Activated T-cell treated with anti-CD3 and anti-CD28 coated beads, Interleukin-2, amount 50 U/mL, for 72 hours (primary cell): Measurements from ENCODE around the gene TMEFF2. TPM values are rescaled to one million over a fixed set of nuclear protein-coding genes. Genes with fewer than 3 reads are reported as not detected.

ENCODE experiments used
- ATAC-seq, 2 donors: fragments of 150-1000 bp; cut with Tn5 transposase; replicated peaks in 1 of 2; 2 replicates each; pipeline ENCODE4 v1.10.0; 2021; ENCODE audit warnings: moderate library complexity in 2 of 2, mild to moderate bottlenecking in 1 of 2
- DNase-seq, 2 donors: peaks; one replicate each; pipeline ENCODE4 v3.0.0; 2021 to 2022; ENCODE audit warnings: mixed read lengths in 1 of 2
- H3K27ac Mint-ChIP-seq: one replicate; pipeline ENCODE4 v1.8.0; 2022; ENCODE audit warnings: mild to moderate bottlenecking, moderate library complexity, mixed read lengths
- H3K27me3 Mint-ChIP-seq: one replicate; pipeline ENCODE4 v1.8.0; 2022; ENCODE audit warnings: low read depth, mixed read lengths
- H3K36me3 Mint-ChIP-seq, 2 donors: one replicate each; pipeline ENCODE4 v1.8.0; 2022; ENCODE audit warnings: mixed read lengths in 2 of 2, mild to moderate bottlenecking in 1 of 2; ENCODE audit not compliant: insufficient read depth in 2 of 2
- H3K4me1 Mint-ChIP-seq: one replicate; pipeline ENCODE4 v1.8.0; 2022; ENCODE audit warnings: low read depth, mixed read lengths
- H3K4me3 Mint-ChIP-seq, 2 donors: one replicate each; pipeline ENCODE4 v1.8.0; 2022; ENCODE audit warnings: mild to moderate bottlenecking in 2 of 2, mixed read lengths in 2 of 2, moderate library complexity in 2 of 2
- H3K9me3 Mint-ChIP-seq, 2 donors: one replicate each; pipeline ENCODE4 v1.8.0; 2022; ENCODE audit warnings: mixed read lengths in 2 of 2
- total RNA-seq, 2 donors: library from RNA; stranded (reverse); gene quantifications; one replicate each; pipeline ENCODE4 v1.2.3, GENCODE V29; 2022

TMEFF2 gene
- total RNA-seq, 2 donors from 2014 or later: not detected

DNA sequence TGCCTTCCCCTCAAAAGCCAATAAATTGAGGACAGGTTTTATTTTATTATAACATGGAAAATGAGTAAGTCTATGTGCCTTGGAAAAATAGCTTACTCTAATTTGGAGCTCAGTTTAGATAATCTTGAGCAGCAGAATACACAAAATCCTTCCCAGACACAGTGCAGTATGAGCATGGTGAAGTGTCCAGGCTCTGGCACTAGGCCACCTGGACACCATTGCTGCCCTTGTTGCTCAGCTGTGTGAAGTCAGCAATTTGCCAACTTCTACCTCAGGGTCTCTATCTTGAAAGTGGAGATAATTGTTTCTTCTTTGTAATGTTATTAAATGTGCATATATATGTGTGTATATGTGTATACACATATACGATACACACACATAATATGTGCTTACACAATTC is 242.9 kb downstream of the TMEFF2 start:
- Mint-ChIP-seq H3K27me3 (no peaks in the 10 kb centered on the region), H3K4me1 (no peaks in the 10 kb centered on the region), H3K36me3 (no peaks in the 10 kb centered on the region), H3K4me3 (no peak overlapping the region), H3K27ac (no peak overlapping the region), H3K9me3 (no peaks in the 10 kb centered on the region)
- DNase-seq: no peak
- ATAC-seq: no peak

DNA sequence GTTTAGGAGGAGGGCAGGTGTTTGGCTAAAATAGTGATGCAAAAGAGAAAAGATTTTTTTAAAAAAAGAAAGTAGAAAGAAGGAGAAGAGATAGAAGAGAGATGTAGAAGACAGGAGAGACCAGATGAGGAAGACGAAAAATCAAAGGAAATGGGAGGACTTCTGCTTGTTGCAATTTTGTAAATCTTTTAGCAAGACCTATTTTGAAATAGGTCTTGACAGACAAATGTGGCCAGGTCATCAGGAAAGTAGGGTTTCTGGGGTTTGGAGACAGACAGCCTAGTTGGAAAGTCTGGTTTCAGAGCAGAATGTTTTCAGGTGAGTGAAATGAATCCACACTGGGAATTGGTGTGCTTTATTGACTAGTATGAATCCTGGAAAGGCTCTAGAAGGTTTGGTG is 243.4 kb downstream of the TMEFF2 start:
- DNase-seq (no peak), ATAC-seq (no peak)
- Mint-ChIP-seq H3K27me3 (no peaks in the 10 kb centered on the region), H3K9me3 (no peaks in the 10 kb centered on the region), H3K4me1 (no peaks in the 10 kb centered on the region), H3K4me3 (no peak overlapping the region), H3K27ac (no peak overlapping the region), H3K36me3 (no peaks in the 10 kb centered on the region)

DNA sequence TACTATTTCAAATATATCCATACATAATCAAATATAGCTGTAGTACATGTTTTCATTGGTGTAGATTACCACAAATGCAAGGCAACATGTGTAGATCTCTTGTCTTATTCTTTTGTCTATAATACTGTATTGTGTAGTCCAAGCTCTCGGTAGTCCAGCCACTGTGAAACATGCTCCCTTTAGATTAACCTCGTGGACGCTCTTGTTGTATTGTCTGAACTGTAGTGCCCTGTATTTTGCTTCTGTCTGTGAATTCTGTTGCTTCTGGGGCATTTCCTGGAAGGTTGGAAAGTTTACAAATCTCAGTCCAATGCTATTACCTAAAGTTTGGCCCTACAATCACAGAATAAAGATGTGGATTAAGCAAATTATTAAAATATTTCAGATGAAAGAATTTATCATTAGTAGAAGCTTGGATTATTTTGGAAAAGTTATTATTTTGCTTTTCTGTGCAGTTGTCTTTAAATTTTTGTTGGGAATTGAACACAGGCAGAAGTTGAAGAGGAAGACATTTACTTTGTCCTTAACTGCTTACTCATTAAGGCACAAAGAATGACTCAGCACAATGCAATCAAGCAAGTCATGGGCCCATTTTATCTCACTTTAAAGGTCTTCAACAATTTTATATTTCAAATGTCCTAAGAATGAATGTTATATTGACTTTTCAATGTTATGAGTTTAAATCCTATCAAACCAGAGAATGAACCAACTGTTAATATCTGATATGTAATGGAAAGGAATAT is 244.4 kb downstream of the TMEFF2 start:
- DNase-seq (no peak), ATAC-seq (no peak)
- H3K9me3 Mint-ChIP-seq: no peaks in the 10 kb centered on the region
- no peaks in the 10 kb centered on the region for H3K36me3 Mint-ChIP-seq
- no peaks in the 10 kb centered on the region for H3K4me1 Mint-ChIP-seq
- H3K27me3 Mint-ChIP-seq: no peaks in the 10 kb centered on the region
- H3K4me3 Mint-ChIP-seq: no peak overlapping the region
- no peak overlapping the region for H3K27ac Mint-ChIP-seq

DNA sequence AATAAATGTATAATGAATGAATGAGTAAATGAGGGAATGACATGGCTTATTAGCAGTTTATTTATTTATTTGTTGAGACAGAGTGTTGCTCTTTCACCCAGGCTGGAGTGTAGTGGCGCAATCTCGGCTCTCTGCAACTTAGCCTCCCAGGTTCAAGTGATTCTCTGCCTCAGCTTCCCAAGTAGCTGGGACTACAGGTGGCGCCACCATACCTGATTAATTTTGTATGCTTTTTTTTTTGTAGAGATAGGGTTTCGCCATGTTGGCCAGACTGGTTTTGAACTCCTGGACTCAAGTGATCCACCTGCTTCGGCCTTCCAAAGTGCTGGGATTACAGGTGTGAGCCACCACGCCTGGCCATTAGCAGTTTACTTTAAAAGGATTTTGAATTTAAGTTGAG is 247.5 kb downstream of the TMEFF2 start:
- DNase-seq (no peak), ATAC-seq (no peak)
- H3K4me1 Mint-ChIP-seq: no peaks in the 10 kb centered on the region
- no peaks in the 10 kb centered on the region for H3K27me3 Mint-ChIP-seq
- no peak overlapping the region for H3K27ac Mint-ChIP-seq
- no peak overlapping the region for H3K4me3 Mint-ChIP-seq
- H3K36me3 Mint-ChIP-seq: no peaks in the 10 kb centered on the region
- no peaks in the 10 kb centered on the region for H3K9me3 Mint-ChIP-seq

DNA sequence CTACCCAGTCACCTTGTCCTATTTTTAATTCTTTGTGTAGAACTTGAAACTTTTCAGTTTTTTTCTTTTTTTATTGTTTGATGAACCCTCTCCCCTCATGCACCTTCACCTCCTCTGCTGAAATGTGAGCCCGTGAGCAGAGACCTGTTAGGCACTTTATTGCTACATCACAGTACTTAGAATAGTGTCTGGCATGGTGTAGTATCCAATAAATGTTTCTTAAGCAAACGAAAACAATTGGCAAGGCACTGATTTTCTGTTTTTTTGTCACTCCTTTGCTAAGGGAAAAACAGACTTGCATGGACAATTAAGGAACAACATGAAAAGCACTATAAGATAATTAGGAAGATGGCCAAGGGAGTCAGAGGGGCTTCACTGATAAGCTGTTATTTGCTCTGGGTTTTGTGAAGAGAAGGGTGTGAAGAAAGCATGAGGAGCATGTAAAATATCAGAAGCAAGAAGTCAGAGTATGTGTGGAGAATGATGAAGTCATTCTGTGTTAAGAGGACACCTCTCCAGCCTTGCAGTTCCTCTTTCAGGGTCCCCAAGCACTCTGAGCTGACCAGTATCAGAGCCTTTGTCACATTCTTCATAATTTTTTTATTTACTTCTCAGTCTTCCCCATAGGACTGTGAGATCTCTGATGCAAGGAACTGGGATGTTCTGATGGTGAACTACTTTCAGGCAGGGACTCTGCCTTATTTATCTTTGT is 248.1 kb downstream of the TMEFF2 start:
- Mint-ChIP-seq H3K36me3 (no peaks in the 10 kb centered on the region), H3K4me1 (no peaks in the 10 kb centered on the region), H3K9me3 (no peaks in the 10 kb centered on the region), H3K27me3 (no peaks in the 10 kb centered on the region), H3K27ac (no peak overlapping the region), H3K4me3 (no peak overlapping the region)
- DNase-seq (no peak), ATAC-seq (no peak)

DNA sequence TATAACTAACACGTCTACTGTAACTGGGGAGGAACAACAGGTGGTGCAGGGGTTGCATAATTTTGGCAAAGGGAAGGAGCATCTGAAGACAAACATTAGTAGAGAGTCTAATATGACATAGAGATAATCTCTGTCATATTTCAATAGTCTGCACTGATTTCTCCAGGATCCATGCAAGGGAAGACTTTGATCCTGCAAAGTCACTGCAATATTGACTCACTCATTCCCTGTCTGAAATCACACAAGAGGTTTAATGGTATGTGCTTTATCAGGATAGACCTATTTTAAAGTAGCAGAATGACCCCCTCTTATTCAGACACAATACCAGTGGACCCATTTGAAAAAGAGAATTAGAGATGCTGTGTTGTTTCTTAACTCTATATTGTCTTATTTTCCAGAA is 249.1 kb downstream of the TMEFF2 start:
- H3K36me3 Mint-ChIP-seq: no peaks in the 10 kb centered on the region
- DNase-seq: no peak

DNA sequence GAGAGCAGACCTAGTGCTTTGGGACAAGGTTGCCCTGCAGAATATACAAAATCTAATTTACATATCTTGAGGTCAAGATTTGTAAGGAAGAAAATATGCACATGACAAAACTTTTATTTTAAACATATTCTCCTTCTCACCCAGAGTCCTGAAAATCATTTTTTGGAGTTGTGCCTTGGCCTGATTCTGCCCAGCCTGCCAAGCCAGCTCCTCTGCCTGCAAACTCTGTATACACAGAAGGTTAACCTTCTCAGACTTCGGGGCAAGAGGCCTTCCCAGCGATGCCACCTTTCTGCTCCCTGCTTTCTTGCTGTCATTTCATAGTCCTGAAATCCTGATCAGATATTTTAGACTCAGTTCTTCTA is 252.0 kb downstream of the TMEFF2 start:
- no peaks in the 10 kb centered on the region for H3K9me3 Mint-ChIP-seq
- H3K4me3 Mint-ChIP-seq: no peak overlapping the region
- ATAC-seq (no peak), DNase-seq (no peak)
- peaks cover 8% of the 10 kb centered on the region for H3K27me3 Mint-ChIP-seq
- no peak overlapping the region for H3K27ac Mint-ChIP-seq
- H3K36me3 Mint-ChIP-seq: no peaks in the 10 kb centered on the region
- H3K4me1 Mint-ChIP-seq: no peaks in the 10 kb centered on the region

More for the DNA sequence above, 249.1 kb downstream of the TMEFF2 start:
- Mint-ChIP-seq H3K4me1 (no peaks in the 10 kb centered on the region), H3K9me3 (no peaks in the 10 kb centered on the region), H3K4me3 (no peak overlapping the region), H3K27ac (no peak overlapping the region), H3K27me3 (no peaks in the 10 kb centered on the region)
- ATAC-seq: no peak

DNA sequence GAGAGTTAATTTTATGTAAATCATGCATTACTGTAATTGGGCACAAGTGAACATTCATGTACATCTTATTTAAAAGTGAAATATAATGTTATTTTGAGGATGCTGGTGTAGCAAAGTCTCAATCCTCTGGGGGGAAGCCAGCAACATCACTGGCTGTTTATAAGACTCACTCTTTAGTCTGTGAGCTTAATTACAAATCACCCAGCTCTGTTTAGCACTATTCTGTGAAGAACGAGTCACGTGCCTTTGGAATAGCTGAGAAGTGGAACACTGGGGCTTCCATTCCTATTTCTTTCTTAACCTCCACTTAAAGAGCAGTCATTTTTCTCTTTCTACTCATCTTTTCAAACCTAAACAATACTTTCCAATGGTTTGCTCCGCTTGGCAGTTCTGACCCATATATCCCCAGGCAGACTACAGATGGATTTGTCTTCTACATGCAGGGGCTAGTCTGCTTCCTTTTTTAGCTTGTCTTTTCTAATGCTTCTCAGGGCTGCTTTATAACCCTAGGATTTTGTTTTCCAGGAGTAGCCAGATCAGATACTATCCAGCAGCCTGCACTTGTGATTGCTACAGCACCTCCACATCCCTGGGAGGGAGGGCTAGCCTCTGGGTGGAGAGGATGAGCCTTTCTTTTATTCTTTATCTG is 252.5 kb downstream of the TMEFF2 start:
- Mint-ChIP-seq H3K9me3 (no peaks in the 10 kb centered on the region), H3K4me1 (no peaks in the 10 kb centered on the region), H3K27me3 (peaks cover 8% of the 10 kb centered on the region), H3K36me3 (no peaks in the 10 kb centered on the region), H3K27ac (no peak overlapping the region), H3K4me3 (no peak overlapping the region)
- ATAC-seq (no peak), DNase-seq (no peak)

DNA sequence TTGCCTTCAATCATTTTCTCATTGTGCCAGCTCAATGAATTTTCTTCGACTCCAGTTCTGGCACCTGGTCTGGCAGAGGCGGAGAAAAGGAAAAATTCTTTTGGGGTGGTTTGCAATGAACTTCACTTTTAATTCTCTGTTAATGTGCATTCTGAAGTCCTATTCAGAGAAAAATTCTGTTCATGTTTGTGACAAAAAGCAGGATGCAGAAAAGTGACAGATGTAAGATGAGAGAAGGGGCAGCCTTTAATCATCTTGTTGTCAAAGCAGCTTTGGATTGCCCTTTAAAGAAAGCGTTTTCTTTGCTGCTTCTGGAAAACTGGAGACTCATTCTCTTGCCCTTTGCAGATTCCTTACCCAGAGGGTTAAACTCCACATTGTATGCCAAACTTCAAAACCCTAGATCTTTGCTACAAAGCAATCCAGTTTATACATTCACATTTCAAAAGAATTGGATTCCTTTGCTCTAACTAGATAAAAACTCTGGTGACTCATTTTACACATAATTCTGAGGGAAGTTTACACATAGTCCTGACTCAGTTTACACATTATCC is 253.3 kb downstream of the TMEFF2 start:
- peaks cover 13% of the 10 kb centered on the region for H3K27me3 Mint-ChIP-seq
- H3K4me1 Mint-ChIP-seq: no peaks in the 10 kb centered on the region
- ATAC-seq (no peak), DNase-seq (no peak)
- H3K36me3 Mint-ChIP-seq: no peaks in the 10 kb centered on the region
- H3K4me3 Mint-ChIP-seq: no peak overlapping the region
- H3K27ac Mint-ChIP-seq: no peak overlapping the region
- H3K9me3 Mint-ChIP-seq: no peaks in the 10 kb centered on the region

DNA sequence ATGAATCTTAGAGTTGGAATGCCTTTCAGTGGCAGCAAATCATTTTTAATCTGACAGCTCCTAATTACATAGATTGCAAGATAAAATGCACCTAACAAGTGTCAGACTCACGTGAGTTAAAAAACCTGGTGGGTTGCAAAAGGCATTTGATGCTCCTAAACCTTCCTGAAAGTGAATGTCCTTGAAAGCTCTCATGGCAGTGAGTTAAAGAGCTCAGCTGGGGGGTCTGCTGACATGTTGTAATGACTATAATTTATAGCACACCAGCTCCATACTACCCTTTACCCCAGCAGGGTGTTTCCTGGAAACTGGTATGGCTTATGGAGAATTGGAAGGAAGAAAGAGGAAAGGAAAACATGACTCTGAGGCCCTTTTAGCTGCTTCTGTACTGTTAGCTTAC is 256.0 kb downstream of the TMEFF2 start:
- Mint-ChIP-seq H3K27ac (no peak overlapping the region), H3K4me3 (no peak overlapping the region), H3K9me3 (no peaks in the 10 kb centered on the region), H3K27me3 (peaks cover 15% of the 10 kb centered on the region), H3K36me3 (no peaks in the 10 kb centered on the region), H3K4me1 (no peaks in the 10 kb centered on the region)
- ATAC-seq (no peak), DNase-seq (no peak)

DNA sequence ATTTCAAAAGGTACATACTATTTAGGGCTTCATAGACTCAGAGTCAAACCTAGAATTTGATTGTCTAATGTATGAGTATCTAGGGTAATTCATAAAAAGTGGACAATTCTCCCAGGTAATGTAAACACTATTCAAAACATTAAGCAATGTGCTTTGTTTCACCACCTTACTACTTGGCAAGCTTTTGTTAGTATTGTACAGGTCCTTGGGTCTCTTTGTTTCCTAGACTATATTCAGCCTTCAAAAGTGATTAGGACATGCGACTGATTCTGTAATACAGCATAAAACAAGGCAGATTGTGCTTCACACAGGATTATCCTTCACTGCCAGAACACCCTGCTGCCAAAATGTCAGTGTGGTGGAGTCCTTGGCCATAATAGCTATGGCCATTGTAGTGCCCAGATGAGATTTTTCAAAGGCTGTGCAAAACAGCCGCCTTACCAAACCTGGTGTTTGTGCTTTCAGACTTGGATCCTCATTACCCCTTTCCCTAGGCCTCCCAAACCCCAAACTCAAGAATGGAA is 257.8 kb downstream of the TMEFF2 start:
- H3K36me3 Mint-ChIP-seq: no peaks in the 10 kb centered on the region
- H3K4me3 Mint-ChIP-seq: no peak overlapping the region

DNA sequence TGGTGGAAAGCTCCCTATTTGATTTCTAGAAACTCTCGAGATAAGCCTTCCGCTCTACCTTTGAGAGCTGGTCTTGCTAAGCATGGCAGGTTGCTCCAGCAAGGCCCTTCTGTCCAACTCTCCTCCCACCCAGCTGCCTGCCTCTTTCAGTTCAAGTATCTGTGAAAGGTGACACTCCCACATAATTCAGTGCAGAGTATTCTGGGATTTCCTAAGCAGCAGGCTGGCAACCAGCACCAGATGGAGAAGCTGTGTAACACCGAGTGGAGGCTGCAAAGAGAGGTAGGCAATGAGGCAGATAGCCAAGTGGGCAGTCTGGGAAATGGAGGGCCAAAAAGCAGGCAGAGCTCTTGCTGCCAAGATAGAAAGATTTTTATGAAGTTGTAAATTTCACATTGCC is 259.5 kb downstream of the TMEFF2 start:
- Mint-ChIP-seq H3K4me3 (no peak overlapping the region), H3K4me1 (no peaks in the 10 kb centered on the region)

More for the DNA sequence above, 257.8 kb downstream of the TMEFF2 start:
- ATAC-seq (no peak), DNase-seq (no peak)
- Mint-ChIP-seq H3K27me3 (peaks cover 15% of the 10 kb centered on the region), H3K9me3 (no peaks in the 10 kb centered on the region), H3K27ac (no peak overlapping the region), H3K4me1 (no peaks in the 10 kb centered on the region)

More for the DNA sequence above, 259.5 kb downstream of the TMEFF2 start:
- no peak overlapping the region for H3K27ac Mint-ChIP-seq
- H3K27me3 Mint-ChIP-seq: peaks cover 22% of the 10 kb centered on the region
- no peaks in the 10 kb centered on the region for H3K36me3 Mint-ChIP-seq
- ATAC-seq (no peak), DNase-seq (no peak)
- no peaks in the 10 kb centered on the region for H3K9me3 Mint-ChIP-seq
